GDM1 (cell line): ENCODE results near the gene YES1.

Experiments
- DNase-seq: peaks from one replicate; lab custom pipeline; 2025; lab: John Stamatoyannopoulos, UW

Gene YES1

DNA sequence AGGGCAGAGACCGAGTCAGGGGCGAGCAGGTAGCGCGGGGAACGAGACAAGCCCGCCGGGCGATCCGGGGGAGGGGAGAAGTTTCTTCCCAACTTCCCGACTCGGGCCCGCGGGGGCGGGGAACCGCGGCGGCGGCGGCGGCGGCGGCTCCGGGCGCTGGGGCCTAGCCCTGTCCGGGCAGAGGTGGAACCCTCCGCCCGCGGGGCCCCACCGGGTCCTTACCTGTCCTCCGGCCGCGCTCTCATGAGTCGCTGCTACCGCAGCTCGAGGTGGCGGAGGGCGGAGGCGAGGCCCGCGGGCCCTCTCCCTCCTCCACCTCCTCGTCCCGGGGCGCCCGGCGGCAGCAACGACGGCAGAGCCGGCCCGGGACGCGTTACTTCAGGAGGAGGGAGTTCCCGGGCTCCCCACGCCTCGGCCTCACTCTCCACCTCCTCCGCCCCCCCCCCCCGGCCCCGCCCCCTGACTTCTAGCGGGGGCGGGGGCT lies at the start of gene YES1:
Gene YES1, minus strand, starts transcription at position 351 of the 484 bp plus-strand sequence. CDS start 55,415 bp downstream, outside the sequence.
- no peak for DNase-seq

DNA sequence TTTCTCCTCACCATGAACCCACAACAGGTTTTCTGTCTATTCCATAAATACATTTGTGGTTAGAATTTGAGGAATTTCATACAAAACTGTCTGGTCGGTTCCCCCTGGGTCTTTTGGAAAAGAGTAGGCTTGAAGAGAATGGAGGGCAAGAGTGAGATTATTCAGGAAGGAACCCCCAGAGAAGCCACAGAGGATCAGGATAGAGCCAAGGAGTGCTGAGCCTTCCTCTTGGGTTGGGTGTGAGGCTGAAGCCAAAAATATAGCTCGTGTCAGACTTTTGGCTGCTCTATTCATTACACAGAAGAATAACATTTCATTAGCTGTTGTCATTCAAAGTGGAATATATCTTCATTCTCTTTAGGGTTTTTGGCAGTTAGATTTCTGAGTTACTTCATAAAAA lies 45.9 kb upstream of the YES1 start:
- DNase-seq = no peak

DNA sequence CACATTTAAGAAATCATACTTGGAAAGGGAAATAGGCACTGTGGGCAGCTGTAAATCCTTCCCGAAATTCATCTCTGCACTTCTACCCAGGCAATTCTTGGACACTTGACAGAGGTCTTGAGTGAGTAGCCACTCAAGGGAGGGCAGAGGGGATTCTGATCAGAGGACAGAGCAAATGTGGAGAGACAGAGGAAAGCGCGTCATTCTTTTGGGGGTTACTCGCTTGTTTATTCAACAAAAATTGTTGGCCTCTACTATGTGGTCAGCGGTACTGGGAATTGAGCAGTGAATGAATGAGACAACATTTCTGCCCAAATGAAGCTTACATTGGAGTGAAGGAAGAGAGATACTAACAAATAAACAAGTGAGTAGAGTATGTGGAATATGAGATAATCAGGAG lies 41.4 kb upstream of the YES1 start:
- DNase-seq = no peak

DNA sequence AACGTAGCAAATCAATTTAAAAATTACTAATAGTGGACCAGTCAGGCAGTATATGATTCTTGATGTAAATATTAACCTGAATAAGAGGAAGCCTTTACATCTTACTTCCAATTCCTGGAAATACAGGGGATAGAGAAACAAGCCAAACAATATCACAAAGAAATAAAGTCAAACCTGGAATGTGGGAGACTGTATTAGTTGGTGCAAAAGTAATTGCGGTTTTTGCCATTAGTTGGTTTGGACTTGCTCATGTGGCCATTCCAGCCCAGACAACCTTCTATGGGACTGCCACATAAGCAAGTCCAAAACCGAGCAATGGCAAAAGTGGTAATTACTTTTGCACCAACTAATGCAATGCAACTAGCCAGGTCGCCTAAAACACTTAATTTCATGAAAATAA lies 38.9 kb upstream of the YES1 start:
- no peak for DNase-seq

DNA sequence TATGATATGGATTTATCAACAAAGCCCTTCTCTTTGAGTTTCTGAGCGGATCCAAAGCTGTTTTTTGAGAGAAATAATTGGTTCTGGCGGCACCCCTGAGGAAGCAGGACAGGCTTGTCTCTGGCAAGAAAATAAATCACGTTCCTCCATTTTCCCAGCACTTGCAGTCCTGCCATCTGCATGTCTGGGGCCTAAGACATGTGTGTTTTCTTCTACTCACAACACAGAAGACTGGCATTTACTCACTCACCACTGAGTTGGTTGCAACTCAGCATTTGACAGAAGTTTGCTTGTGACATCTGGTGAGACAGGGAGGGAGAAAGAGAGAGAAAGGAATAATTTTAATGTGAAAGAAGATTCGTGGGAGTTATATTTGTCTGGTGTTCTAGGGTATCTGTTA lies 37.0 kb upstream of the YES1 start:
- no peak for DNase-seq

DNA sequence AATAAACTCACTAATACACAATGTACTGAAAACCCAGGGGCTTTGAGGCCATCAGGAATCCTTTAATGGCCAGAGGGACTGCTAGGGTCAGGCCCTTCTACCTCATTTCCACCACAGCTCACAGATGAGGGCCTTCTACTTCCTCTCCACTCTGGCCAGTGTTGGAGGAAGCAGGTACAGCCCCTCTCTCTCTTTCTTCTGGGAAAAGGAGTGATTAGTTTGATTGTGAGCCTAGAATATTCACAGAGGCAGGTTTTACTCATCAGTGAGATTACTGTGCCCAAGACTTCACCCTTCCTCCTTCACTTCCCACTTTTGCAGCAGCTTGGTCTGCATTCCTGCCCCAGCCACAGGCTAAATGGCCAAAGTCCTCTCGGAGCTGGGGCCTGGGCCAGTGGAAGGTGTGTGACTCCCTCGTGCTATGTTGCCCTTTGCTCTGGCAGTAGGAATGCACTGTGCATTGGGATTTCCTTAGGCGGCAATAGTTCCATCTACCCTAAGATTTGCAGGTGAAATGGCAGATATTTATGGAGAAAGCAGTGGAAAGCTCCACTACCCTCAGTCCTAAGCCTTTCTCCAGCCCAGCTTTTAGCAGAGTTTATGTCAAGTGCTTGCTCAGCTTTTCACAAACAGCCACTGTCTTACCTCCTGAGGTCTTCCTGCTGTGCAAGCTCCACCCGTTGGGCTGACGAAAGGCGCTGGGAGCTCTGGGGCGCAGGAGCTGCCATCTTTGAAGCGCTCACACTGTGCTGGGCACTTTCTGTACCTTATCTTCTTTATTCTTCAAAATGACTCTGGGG lies 36.2 kb upstream of the YES1 start:
- no peak for DNase-seq

DNA sequence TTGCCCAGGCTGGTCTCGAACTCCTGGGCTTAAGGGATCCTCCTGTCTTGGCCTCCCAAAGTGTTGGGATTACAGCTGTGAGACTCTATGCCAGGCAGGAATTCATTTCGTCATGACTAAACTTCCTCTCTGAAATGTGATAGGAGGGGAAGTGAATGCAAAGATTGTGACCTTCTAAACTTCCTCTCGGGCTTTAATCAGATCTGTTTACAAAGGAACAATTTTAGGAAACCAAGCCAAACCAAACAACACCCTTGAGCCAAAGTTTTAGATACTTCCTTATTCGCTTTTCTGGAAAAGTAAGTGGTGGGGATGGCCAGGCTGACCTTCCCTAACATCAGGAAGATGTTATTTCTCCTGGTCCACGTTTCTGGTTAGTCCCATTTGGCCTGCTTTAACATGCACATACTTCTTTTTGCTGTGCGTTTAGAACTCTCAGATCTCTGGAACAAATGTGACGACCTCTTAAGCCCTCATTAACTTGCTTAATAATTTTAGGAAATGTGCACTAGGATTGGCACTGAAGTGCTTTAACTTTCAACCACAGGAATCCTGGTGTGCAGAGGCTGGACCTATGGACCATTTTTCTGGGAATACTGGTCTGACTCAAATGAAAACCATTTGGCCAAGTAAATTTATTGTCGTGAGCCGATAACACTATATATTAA lies 33.2 kb upstream of the YES1 start:
- no peak for DNase-seq

DNA sequence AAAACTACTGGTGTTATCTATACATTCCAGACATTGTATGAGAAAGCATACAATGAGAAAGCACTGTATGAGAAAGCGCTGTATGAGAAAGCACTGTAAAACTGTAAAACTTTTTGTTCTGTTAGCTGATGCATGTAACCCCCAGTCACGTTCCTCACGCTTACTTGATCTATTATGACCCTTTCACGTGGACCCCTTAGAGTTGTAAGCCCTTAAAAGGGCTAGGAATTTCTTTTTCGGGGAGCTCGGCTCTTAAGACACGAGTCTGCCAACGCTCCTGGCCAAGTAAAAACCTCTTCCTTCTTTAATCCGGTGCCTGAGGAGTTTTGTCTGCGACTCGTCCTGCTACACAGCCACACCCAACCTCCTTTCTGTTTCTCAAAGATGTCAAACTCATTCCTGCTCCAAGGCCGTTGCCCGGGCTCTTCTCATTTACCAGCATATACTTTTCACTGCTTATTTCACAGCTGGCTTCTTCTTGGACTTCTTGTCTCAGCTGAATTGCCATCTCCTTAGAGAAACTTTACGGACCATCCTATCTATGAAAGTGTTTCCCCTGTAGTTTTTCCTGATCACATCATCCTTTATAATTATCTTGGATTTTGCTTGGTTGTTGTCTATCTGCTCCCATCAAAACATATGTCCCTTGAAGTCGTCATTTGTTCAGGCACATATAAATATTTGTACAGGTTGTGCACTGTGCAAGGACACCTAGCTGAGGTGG lies 29.8 kb upstream of the YES1 start:
- DNase-seq = no peak

DNA sequence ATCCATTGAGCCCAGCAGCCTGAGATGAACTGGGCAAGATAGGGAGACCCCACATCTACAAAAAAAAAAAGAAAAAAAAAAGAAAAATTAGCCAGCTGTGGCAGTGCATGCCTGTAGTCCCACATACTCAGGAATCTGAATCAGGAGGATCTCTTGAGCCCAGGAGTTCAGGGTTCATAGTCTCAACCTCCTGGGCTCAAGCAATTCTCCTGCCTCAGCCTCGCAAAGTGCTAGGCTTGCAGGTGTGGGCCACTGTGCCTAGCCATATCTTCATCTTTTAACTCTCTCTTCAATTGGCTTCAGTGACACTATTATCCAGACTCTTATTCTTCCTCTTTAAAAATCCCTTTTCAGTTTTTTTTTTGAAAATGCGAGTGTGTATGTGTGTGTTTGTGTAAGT lies 28.5 kb upstream of the YES1 start:
- DNase-seq = no peak

DNA sequence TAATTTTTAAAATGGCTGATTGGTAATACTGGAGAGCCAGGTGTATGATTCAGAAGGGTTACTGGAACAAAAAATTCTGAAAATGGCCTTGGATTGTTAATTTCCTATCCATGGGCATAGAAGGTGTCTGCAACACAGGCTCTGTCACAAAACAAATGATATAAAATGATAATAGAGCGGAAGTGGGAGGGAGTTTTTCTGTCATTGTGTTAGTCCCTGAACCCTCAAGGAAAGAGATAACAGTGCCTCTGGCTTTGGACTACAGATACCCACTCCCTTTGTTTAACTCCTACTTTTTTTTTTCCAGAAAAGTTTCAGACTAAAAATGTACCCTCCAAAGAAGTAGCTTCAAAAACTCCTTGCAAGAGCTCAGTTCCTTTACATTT lies 28.0 kb upstream of the YES1 start:
- DNase-seq = no peak

DNA sequence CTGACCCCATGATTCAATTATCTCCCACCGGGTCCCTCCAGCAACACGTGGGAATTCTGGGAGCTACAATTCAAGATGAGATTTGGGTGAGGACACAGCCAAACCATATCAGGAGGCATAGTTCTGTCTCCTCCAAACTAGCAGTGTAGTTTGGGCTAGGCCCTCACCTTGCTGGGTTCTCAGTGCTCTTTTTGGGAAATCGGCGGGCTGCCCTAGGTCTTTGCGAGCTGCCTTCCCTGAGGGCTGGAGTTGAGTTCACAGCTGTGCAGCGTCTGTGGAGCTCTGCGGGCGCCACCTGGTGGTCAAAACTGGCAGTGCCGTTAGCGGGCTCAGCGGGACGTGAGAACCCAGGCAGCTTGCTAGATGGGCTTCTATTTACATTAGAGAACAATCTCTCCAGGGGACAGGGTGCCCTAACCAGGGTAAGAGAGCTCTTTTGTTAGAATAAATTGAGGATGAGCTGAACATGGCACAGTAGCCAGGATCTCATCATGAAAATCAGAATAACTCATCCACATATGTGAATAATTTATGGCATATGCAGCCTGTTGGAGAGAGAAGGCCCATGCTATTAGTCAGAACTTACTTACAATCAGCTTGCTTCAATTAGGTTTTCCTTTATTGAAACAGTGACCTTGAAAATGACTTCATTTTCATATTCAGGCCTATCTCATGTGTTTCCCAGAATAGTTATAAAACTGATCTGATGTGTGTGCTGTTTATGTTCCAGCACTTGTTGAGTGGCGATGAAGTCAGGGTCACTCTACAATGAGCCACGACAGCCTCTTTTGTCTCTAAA lies 27.4 kb upstream of the YES1 start:
- peak; percentile 76 for DNase-seq

DNA sequence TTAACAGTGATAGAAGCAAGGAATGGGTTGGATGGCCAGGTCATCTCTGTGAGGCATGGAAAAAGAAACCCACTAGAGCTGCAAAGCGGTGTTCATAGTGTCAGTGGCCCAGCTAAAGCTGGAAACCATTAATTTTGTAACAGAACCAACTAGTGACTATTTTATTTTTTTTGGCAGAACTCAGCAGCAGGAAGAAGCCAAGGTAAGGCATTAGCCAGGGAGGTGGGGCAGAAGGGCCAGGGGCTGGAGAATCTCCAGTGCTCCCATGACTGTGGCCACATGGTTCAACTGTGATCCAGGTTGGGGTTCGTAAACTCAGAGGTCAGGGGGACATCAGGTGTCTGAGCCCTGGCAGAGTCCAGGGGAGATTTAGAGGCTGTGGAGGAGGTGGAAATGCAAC lies 25.9 kb upstream of the YES1 start:
- DNase-seq = no peak

DNA sequence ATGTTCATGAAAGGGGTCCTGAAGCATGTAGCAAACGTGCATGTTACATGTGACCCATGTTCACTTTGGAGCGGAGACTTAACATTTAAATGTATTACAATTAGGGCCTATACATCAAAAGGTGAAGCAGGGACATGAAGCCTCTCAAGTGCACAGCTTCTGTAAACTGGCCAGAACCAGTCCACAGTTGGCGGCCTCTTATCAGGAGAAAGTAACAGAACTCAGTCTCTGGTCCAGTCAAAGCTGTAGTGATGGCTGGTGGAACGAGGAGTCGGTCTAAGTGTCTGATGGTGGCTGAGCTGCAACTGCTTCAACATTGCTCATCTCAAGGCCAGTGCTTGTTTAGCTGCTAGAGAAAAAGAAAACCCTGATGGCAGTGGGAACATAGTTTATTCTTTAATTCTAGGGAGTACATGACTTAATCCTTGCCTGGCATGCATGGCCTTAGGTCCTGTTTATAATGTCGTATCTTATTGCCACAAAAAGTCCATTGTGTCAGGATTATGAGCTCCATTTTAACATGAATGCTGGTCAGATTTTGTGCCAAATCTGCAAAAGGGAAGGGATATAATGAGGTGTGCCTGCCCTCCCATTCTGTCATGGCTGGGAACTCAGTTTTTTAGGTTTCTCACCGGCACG lies 22.2 kb upstream of the YES1 start:
- no peak for DNase-seq

DNA sequence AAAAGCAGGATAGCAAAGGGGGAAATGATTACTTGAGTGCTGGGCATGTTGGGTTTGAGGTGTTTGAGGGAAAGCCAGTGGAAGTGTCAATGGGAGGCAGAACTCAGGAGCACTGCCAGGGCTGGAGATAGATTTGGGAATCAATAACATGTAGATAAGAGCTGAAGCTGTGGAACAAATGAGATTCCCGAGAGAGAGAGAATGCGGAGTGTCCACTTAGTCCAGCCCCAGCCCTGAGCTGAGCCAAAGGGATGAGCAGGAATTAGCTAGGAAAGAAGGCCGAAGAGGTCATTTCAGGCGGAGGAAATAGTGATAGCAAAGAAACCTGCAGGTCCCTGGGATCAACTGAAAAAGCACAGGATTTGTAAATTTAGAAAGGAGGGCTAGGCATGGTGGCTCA lies 21.2 kb upstream of the YES1 start:
- DNase-seq = no peak

DNA sequence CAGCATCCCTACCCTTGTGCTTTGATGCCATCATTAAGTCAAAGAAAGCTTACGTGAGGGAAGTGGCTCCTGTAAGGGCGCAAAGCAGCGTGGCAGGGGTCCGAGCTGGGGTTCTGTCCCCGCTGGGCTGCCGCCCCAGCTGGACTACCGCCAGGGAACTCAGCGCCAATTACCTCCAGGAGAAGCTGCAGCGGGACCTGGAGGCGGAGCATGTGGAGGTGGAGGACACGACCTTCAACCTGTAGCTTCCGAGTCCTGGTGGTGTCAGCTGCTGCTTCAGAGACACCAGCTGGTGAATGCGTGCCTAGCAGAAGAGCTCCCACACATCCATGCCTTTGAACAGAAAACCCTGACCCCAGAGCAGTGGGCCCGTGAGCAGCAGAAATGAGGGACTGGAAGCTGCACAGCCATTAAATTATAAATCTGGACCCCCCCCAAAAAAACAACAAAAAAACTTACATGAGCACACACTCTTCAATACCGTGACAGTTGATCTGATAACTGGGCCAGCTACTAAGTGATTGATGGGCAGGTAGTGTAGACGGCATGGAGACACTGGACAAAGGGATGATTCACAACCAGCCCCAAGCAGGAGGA lies 20.1 kb upstream of the YES1 start:
- no peak for DNase-seq

DNA sequence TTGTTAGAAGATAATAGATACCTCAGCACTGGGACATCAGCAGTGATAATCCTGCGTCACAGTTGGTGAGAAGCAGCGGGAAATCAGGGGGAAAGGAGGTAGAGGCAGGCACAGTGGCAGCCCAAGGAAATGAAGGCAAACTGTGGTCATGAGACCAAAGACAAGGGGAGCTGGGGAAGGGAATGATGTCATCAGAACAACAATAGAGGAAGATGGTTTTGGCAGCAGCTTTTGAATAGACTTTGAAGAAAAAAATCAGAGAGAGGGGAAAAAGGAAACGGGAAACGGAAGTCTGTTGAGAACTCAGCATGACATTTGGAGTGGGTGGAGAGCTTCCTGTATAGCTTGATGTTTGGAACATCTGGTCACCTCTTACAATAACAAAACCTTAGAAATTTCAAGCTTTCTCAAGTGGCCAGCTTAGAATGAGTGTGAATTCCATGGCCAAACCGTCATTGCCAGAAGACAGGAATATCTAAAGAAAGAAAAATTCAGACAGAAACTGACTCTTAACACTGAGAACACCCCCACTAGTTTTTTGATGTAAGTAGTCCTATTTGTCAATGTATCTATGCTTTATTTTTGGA lies 18.4 kb upstream of the YES1 start:
- DNase-seq = peak; percentile 59

DNA sequence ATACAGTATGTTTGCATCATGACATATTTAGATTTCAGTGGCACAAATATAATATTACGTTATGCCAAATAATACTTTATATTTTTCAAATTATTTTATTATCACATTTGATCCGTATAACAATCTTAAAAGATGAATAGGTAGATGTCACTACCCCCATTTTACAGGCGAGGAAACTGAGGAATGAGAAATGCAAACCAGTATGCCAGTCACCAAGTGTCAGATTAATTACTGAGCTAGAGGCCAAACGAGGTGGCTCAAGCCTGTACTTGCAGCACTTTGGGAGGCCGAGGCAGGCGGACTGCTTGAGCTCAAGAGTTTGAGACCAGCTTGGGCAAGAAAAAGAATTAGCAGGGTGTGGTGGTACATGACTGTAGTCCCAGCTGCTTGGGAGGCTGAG lies 17.4 kb upstream of the YES1 start:
- no peak for DNase-seq

DNA sequence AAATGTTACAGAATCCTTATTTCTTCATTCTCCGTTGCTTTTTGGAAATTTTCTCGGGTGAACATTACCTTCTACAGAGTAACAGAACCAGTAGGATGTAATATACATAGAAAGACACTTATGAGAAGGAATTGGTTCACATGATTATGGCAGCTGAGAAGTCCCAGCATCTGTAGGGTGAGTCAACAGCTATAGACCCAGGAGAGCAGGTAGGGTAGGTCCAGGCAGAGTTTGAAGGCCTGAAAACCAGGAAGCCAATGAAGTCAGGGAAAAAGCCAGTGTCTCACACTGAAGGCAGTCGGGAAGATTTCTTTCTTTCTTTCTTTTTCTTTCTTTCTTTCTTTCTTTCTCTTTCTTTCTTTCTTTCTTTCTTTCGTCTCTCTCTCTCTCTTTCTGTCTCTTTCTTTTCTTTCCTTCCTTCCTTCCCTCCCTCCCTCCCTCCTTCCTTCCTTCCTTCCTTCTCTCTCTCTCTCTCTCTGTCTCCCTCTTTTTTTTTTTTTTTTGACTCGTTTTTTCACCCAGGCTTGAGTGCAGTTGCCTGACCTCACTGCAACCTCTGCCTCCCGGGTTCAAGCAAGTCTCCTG lies 15.1 kb upstream of the YES1 start:
- DNase-seq = no peak

DNA sequence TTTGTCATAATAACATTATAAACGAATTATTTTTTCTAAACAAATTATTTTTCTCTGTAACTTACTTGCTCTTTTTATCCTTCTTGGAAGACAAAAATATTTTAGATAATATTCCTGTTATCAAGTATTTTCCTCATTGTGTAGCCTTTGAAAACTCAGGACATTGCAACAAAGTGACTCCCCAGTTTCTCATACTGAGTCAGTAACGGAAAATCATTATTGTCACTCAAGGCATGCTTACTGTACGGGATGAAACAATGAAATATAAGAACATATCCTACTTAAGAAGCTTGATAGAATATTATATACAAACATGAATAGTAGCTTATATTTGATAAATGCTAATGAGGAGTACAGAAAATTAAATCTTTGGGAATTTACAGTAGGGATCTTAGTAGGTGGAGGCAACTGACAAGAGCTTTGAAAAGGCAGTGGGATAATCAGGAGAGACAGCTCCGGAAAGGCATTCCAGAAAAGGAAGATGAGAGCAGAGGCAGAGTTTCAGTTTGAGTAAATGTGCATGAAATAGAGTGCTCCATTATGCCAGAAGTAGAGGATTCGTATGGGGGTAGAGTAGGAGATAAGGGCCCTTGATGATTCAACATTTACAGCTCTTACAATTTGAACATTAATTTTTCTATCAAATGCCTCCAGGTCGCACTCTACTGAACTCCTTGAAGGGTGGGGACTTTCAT lies 14.0 kb upstream of the YES1 start:
- DNase-seq = no peak

DNA sequence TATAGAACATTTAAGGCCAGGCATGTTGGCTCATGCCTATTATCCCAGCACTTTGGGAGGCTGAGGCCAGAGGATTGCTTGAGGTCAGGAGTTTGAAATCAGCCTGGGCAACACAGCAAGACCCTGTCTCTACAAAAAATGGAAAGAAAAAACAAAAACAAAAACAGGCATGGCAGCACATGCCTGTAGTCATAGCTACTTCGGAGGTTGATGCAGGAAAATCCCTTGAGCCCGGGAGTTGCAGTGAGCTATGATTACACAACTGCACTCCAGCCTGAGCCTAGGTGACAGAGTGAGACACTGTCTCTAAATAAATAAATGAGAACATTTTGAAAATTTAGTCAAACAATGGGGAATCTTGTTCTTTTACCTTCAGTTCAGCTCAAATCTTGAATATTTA lies 12.1 kb upstream of the YES1 start:
- DNase-seq = no peak
